ENCODE data around the gene KRT36.

KRT36 gene

DNA sequence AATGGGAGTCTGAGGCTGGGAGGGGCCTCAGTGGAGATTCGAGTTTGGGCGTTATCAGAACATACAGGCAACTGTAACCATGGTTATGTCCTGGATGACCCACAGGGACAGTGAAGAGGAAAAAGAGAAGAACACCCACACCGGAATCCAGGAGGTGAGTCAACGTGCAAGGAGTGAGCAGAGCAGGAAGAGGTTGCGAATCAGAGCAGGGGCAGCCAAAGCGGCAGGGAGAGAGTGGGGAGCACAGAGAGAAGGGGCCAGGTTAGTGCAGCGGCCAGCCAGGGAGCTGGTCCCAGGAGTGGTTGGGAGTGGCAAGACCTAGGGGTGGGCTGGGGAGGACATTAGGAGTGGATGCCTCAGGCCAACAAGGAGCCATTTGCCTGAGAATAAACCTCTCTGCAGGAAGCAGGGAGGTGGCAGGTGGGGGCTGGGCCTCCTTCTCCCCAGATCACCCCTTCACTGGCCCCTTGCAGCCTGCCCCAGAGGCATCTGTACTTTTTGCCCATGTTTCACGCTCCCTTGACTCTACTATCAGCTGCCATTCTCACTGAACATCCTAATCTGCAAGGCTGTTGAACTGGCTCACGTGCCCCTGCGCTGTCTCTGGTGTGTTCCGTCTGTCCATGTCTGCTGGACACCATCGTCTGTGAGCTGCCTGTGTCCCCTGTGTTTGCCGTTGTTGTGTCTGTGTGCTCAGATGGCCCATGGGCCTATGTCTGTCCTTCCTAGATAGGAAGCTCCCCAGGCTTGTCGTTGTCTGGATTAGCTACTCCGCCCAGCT is 10.6 kb upstream of the KRT36 start:
- DNase-seq: no peak

DNA sequence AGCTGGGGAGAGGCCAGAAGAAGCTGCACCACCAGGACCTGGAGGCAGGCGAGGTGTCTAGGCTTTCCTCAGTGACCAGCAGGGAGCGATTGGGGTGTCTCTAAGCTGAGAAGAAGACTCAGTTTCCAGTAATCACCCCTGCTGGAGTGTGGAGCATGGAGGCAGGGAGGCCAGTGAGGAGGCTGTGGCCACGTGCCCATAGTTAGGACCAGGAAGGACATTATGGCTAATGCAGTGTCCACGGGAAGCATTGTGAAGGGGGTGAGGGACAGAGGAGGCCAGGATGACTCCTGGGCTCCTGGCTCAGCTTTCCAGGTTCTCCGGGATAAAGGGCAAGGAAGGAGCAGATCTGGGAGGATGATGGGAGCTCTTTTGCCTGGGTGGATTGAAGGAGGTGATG is 10.0 kb upstream of the KRT36 start:
- no peak for DNase-seq

DNA sequence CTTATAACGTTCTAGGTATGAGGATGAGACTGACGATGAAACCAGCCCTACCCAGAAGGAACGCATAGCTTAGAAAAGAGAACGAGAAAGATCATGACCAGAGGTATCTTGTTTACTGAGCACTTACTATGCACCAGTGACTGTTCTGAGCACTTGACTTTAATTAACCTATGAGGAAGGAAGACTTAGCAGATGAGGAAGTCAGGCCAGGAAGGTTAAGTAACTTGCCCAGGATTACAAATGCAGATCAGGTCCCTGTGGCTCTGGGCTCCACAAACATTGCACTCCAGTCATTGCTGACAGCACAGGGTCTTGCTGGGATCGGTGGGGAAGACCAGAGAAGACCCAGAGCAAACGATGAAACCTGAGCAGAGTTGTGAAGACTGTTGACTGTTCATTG is 8.6 kb upstream of the KRT36 start:
- no peak for DNase-seq

- DNase-seq: peak; percentile 23
These were observed 7.2 kb upstream of the KRT36 start for GRCh38 chr17:41496803-41497484.

DNA sequence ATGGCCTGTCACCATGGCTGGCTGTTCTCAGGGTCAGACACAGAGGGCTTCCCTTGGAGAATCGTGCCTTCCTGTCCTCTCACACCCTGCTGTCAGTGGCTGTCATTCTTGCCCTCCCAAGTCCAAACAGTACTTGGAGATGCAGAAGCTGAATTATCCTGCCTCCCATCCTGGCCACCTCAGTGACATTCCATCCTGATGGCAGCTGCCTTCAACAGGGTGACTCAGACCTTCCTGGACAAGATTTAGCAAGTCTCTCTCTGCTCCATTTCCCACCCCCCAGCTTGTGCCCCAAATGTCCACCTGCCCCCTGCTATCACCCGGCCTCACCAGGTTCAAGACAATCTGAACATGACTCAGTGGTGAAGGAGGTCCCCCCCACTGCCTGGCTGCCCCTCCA is 4.8 kb upstream of the KRT36 start:
- no peak for DNase-seq

DNA sequence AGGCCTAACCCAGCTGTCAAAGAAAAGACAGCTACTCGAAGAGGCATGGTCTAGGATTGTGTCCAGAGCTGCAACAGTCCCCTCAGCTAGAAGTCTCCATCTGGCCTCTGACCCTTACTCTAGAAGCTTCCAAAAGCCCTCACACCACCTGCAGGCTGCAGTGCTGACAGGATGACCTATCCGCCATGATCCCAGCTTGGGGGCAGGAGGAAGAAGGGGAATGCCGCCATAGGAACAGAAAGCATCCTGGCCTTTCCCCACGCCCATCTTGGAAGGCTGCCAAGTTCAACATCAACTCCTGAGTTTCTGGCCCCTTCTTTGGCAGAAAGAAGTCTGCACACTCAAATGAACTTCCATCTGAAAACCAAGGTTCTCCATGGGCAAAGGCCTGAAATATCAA is 3.1 kb upstream of the KRT36 start:
- no peak for DNase-seq

DNA sequence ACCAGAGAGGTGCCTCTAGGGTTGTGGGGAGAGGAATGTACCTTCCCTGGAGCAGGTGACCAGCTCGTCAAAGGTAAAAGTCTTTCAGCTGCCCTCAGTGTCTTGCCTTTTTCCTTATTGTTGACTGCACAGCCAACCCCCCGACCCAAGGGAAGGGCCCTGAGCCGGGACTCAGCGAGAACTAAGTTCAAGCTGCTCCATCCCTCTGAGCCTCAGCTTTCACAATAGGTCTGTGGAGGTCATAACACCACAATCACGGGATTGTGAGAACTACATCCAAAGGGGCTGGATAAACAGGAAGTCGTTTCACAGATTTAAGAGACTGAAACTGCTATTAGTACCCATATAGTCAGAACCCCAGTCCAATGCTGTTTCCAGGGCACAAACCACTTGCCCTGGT is 2.6 kb upstream of the KRT36 start:
- no peak for DNase-seq

DNA sequence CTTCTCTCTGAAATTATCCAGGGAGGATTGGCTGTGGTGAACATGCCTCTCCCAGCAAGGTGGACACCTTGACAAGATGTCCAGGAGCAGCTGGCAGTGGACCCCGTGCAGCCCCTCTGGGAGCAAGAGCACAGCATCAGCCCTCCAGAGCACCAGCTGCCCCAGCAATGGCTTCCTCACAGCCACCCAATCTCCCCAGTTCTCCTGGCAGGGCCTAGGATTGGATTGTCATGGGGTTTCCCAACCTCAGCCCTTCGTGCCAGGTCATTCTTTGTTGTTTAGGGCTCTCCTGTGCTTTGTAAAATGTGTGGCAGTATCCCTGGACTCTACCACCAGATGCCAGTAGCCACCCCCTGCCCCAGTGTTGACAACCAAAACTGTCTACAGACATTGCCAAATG is 1.8 kb upstream of the KRT36 start:
- DNase-seq: no peak

DNA sequence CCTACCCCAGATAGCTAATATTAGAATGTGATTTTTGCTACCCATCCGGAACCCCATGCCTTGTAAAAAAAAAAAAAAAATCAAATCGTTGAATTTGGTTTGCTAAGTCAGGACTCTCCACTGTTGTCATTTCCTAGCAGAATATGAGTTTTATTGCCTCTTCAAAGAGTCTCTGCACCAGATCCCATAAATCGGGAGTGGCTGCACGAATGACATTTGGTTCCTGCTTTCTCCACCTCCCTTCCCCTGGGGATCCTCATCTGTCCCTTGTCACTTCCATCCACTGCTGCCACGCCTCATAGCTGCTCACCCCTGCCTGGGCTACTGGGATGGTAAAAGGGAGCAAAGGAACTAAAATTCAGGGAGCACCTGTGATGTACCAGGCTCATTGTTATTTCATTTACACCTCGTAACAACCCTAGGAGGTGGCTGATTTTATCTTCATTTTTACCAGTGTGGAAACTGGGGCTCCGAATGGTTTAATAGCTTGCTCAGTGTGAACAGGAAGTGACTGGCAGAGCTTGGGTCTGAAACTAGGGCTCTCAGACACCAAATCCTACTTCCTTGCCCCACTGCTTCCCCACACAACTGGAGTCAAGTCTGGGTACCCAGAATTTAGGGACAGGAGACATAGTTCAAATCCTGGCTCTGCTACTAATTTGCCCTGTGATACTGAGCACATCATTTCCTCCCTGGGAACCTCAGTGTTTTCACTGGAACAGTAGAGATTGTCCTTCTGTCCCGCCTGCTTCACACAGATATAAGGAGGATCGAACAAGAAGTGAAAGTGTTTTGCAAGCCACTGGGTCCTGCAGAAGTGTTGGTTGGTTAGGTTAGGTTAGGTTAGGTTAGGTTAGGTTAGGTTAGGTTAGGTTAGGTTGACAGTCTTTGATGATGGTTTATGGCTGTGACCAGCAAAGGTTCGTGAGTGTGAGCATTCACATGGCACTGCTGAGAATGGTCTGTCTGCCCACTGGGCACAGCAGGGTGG is 585 bp upstream of the KRT36 start:
- DNase-seq: no peak

- DNase-seq: no peak
These were observed 2.7 kb downstream of the KRT36 start for GRCh38 chr17:41486809-41487530.

DNA sequence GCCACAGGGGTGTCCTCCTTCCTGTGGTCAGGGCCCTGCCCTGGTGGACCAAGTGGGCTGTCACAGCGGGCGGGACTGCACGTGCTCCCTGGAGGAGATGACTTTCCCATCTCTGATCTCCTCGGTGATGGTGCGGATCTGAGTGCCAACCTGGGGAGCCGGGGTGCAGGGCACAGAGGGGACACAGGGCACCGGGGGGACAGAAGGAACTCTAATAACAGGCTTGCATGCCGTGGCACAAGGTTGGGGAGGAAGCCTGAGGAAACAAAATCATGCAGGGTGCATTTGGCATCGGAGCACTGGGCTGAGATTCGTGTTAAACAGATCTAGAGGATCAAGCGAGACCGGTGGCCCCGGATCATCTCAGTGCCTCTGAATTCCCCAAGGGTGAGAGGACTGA is 3.4 kb downstream of the KRT36 start:
- DNase-seq: no peak

GRCh38 chr17:41484920-41485904 is 4.5 kb downstream of the KRT36 start:
- DNase-seq: no peak

GRCh38 chr17:41483991-41484826 is 5.5 kb downstream of the KRT36 start:
- DNase-seq: no peak

- no peak for DNase-seq
These were observed 6.2 kb downstream of the KRT36 start for GRCh38 chr17:41483531-41483930.

DNA sequence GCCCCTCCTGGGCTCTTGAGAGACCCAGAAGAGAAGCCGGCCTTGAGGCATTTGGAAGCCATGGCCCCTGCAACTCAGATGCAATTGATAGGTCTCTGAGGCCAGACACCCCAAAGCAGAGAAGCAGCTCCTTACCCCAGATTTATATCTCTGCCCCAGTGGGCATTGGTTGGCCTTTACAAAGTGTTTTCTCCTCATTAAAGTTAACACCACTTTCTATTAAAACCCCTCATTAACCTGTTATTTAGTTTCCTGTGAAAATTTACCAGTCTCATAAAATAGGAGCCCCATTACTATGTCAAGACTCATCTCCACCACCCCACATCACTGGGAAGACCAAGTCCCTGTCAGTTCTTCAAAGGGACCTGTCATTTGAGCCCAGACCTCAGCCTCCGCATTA is 8.7 kb downstream of the KRT36 start, which contains the start of gene KRT35:
TSS of gene KRT35 (minus strand) at position 116 of the 400 bp plus-strand sequence. CDS start at position 62, 54 bp downstream.
- no peak for DNase-seq

GRCh38 chr17:41480581-41480980 is 9.1 kb downstream of the KRT36 start:
- no peak for DNase-seq

- no peak for DNase-seq
These were observed 9.6 kb downstream of the KRT36 start for GRCh38 chr17:41480136-41480535.

GRCh38 chr17:41478237-41478636 is 11.5 kb downstream of the KRT36 start:
- no peak for DNase-seq

- DNase-seq: no peak
These were observed 12.6 kb downstream of the KRT36 start for GRCh38 chr17:41476866-41477815.

Data from T-helper 9 cell (primary cell).